Endodermal cell (in vitro differentiated cells): ENCODE results near the gene ADSS2. TPM values are rescaled to one million over a fixed set of nuclear protein-coding genes. Genes with fewer than 3 reads are reported as not detected.

ENCODE experiments used
- DNase-seq: peaks from one replicate; pipeline ENCODE4 v3.0.0-alpha.2; 2017
- H3K27ac ChIP-seq: 2 replicates; pipeline ENCODE4 v1.5.1; 2013; ENCODE audit warnings: mild to moderate bottlenecking, low read depth, low read length, moderate library complexity
- H3K27me3 ChIP-seq: 2 replicates; pipeline ENCODE4 v1.6.1; 2013; ENCODE audit warnings: mild to moderate bottlenecking, low read length, moderate library complexity; ENCODE audit not compliant: insufficient read depth, control insufficient read depth, poor library complexity, severe bottlenecking
- H3K36me3 ChIP-seq: 2 replicates; pipeline ENCODE4 v1.7.0; 2013; ENCODE audit warnings: mild to moderate bottlenecking, low read length, moderate library complexity; ENCODE audit not compliant: control insufficient read depth, insufficient read depth
- H3K4me1 ChIP-seq: one replicate; pipeline ENCODE4 v1.7.0; 2013; ENCODE audit warnings: low read length; ENCODE audit not compliant: control insufficient read depth, insufficient read depth
- H3K4me3 ChIP-seq: 2 replicates; pipeline ENCODE4 v1.5.1; 2013; ENCODE audit warnings: mild to moderate bottlenecking, low read length, moderate library complexity
- H3K9ac ChIP-seq: 2 replicates; pipeline ENCODE4 v1.6.1; 2013; ENCODE audit warnings: mild to moderate bottlenecking, low read length, moderate library complexity; ENCODE audit not compliant: poor library complexity, severe bottlenecking; ENCODE audit errors: extremely low read depth
- H3K9me3 ChIP-seq: 2 replicates; pipeline ENCODE4 v1.6.1; 2013; ENCODE audit warnings: mild to moderate bottlenecking, low read length, moderate library complexity; ENCODE audit not compliant: control insufficient read depth
- H3K27ac Mint-ChIP-seq: 2 replicates; pipeline ENCODE4 v1.8.0; 2020; ENCODE audit warnings: mixed read lengths
- H3K27me3 Mint-ChIP-seq: 2 replicates; pipeline ENCODE4 v1.8.0; 2021; ENCODE audit warnings: mild to moderate bottlenecking, mixed read lengths; ENCODE audit not compliant: insufficient read depth
- H3K36me3 Mint-ChIP-seq: 2 replicates; pipeline ENCODE4 v1.8.0; 2020; ENCODE audit warnings: low read depth, mixed read lengths
- H3K4me1 Mint-ChIP-seq: 2 replicates; pipeline ENCODE4 v1.8.0; 2020; ENCODE audit warnings: mixed read lengths
- H3K4me3 Mint-ChIP-seq: 2 replicates; pipeline ENCODE4 v1.8.0; 2020; ENCODE audit warnings: mild to moderate bottlenecking, moderate library complexity, mixed read lengths
- H3K9me3 Mint-ChIP-seq: 2 replicates; pipeline ENCODE4 v1.8.0; 2020; ENCODE audit warnings: mild to moderate bottlenecking, mixed read lengths
- CTCF ChIP-seq: fragments of 200-600 bp; sonication (generic); conservative IDR thresholded peaks from 2 replicates; pipeline ENCODE4 v1.5.0; 2021; ENCODE audit warnings: antibody characterized with exemption, mild to moderate bottlenecking
- WGBS, 2 experiments: methylation state at CpG; one replicate each; pipeline versions ENCODE4 v1.1.5 to v1.1.7; 2013; ENCODE audit warnings: missing lambda C conversion rate in 2 of 2, mixed read lengths in 1 of 2; ENCODE audit not compliant: insufficient coverage in 1 of 2, insufficient read length in 1 of 2; 5-methylcytosine and 5-hydroxymethylcytosine counted together
- total RNA-seq, 2 donors: library from RNA; stranded (reverse); fragmentation: NEBNext Ultra II Directional in 1 of 2; extraction: Animal tissue kit (Norgen Biotek cat#: 25700) in 1 of 2; gene quantifications; 2 replicates in 1 of 2; 3 replicates in 1 of 2; pipeline ENCODE4 v1.2.1, GENCODE V29; 2021

Gene ADSS2
- total RNA-seq, 2 donors from 2014 or later, result 45.9 to 50.2 TPM

DNA sequence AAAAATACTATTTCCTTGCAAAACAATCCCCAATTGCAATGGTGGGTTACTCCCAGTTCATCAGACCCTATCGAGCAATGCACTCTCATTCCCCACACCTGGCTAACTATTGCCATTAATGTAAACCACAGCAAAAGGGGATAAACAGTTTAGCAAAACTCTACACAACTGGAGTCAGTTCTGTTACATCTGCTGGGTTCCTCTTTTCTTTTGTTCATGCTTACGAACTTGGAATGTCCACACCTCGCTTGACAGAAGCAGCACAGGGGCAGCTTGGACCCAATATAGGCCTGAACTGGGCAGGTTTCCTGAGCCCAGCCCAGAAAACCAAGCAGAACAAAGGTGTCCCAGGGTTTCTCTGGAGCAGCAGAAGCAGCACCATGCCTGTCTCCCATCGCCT is 57.4 kb downstream of the ADSS2 start:
- Mint-ChIP-seq H3K27me3 (no peaks in the 10 kb centered on the region), H3K36me3 (peaks cover 1% of the 10 kb centered on the region), H3K4me1 (peaks cover 8% of the 10 kb centered on the region), H3K9me3 (no peaks in the 10 kb centered on the region), H3K4me3 (no peak overlapping the region), H3K27ac (no peak overlapping the region)
- Histone ChIP-seq H3K27me3 (no peaks in the 10 kb centered on the region), H3K4me1 (peaks cover 3% of the 10 kb centered on the region), H3K9me3 (no peaks in the 10 kb centered on the region), H3K9ac (no peak overlapping the region), H3K36me3 (no peaks in the 10 kb centered on the region), H3K27ac (no peak overlapping the region), H3K4me3 (no peak overlapping the region)
- TF ChIP-seq CTCF, result no peak
- no peak for DNase-seq
- 91 to 100% methylated on average over 2 to 4 of the region's 4 CpGs for WGBS, 2 experiments

- Histone ChIP-seq H3K36me3 (no peaks in the 10 kb centered on the region), H3K27me3 (no peaks in the 10 kb centered on the region), H3K27ac (no peak overlapping the region), H3K9me3 (no peaks in the 10 kb centered on the region), H3K9ac (no peak overlapping the region), H3K4me3 (no peak overlapping the region), H3K4me1 (peaks cover 4% of the 10 kb centered on the region)
- Mint-ChIP-seq H3K9me3 (no peaks in the 10 kb centered on the region), H3K4me1 (peaks cover 13% of the 10 kb centered on the region), H3K27ac (no peak overlapping the region), H3K4me3 (no peak overlapping the region), H3K27me3 (no peaks in the 10 kb centered on the region), H3K36me3 (no peaks in the 10 kb centered on the region)
- DNase-seq, result no peak
- 95 to 96% methylated on average over 12 to 15 of the region's 15 CpGs for WGBS, 2 experiments
- TF ChIP-seq CTCF, result no peak
These were observed 58.0 kb downstream of the ADSS2 start for GRCh38 chr1:244393604-244394176.

- H3K27ac Mint-ChIP-seq, result no peak overlapping the region
These were observed 59.9 kb downstream of the ADSS2 start for GRCh38 chr1:244391761-244392160.

More at GRCh38 chr1:244391761-244392160, 59.9 kb downstream of the ADSS2 start:
- Mint-ChIP-seq H3K27me3 (no peaks in the 10 kb centered on the region), H3K9me3 (no peaks in the 10 kb centered on the region), H3K4me3 (no peak overlapping the region), H3K4me1 (peaks cover 13% of the 10 kb centered on the region), H3K36me3 (no peaks in the 10 kb centered on the region)
- H3K4me3 ChIP-seq, result no peak overlapping the region
- H3K27me3 ChIP-seq, result no peaks in the 10 kb centered on the region
- no peak overlapping the region for H3K27ac ChIP-seq
- peaks cover 4% of the 10 kb centered on the region for H3K4me1 ChIP-seq
- H3K9me3 ChIP-seq, result no peaks in the 10 kb centered on the region
- DNase-seq, result no peak
- no peaks in the 10 kb centered on the region for H3K36me3 ChIP-seq
- 94% methylated on average over 2 to 5 of the region's 5 CpGs for WGBS, 2 experiments
- no peak for TF ChIP-seq CTCF
- H3K9ac ChIP-seq, result no peak overlapping the region
